Ascending aorta (tissue), 2 donors: Measurements from ENCODE around the gene LAMC1. TPM values are rescaled to one million over a fixed set of nuclear protein-coding genes. Genes with fewer than 3 reads are reported as not detected.
A peak's percentile ranks its signal among the peaks of the same experiment; 100 is the strongest.

Experiments
- DNase-seq, 2 donors: peaks; one replicate each; pipeline ENCODE4 v3.0.0-alpha.2; 2019; ENCODE audit warnings: low spot score in 2 of 2
- H3K27ac ChIP-seq, 2 donors: fragments of 200-600 bp; sonication (generic); one replicate each; pipeline ENCODE4 v1.5.1; 2016 to 2017; ENCODE audit warnings: mild to moderate bottlenecking in 1 of 2
- H3K27me3 ChIP-seq: fragments of 200-600 bp; sonication (generic); one replicate; pipeline ENCODE4 v1.5.1; 2017
- H3K36me3 ChIP-seq, 2 donors: fragments of 200-600 bp; sonication (generic); one replicate each; pipeline ENCODE4 v1.5.1; 2016
- H3K4me1 ChIP-seq, 2 donors: fragments of 200-600 bp; sonication (generic); one replicate each; pipeline ENCODE4 v1.5.1; 2016 to 2017; ENCODE audit warnings: mild to moderate bottlenecking in 1 of 2
- H3K4me3 ChIP-seq, 2 donors: fragments of 200-600 bp; sonication (generic); one replicate each; pipeline ENCODE4 v1.5.1; 2016 to 2017; ENCODE audit warnings: mild to moderate bottlenecking in 1 of 2
- H3K9me3 ChIP-seq, 2 donors: fragments of 200-600 bp; sonication (generic); one replicate each; pipeline ENCODE4 v1.5.1; 2016
- CTCF ChIP-seq, 3 experiments: fragments of 200-600 bp in 2 of 3; fragments of 450-650 bp in 1 of 3; sonication (generic) in 2 of 3; IDR thresholded peaks; one replicate each; pipeline ENCODE4 v1.5.1; 2016 to 2019; ENCODE audit warnings: antibody characterized with exemption in 3 of 3, mild to moderate bottlenecking in 1 of 3, moderate library complexity in 1 of 3
- intact Hi-C: fragments of 100-400 bp; cut with DNase I; formaldehyde crosslinking; loops from one replicate; pipeline ENCODE4 v1.15.1; 2023
- total RNA-seq: library from RNA; depleted of rRNA; stranded (reverse); fragments of >200 nt; gene quantifications from one replicate; pipeline ENCODE4 v1.1.0, GENCODE V29; 2016

LAMC1 gene
- total RNA-seq, 1 donor from 2014 or later, result 166 TPM

GRCh38 chr1:183004141-183004540 is 19.1 kb upstream of the LAMC1 start:
- TF ChIP-seq CTCF (IDR thresholded peaks at IDR 0.05), result no peak
- H3K27ac ChIP-seq, result no peak overlapping the region

GRCh38 chr1:183011859-183012258 is 11.4 kb upstream of the LAMC1 start:
- no peak overlapping the region for H3K4me3 ChIP-seq
- no peak for TF ChIP-seq CTCF (IDR thresholded peaks at IDR 0.05)
- peaks cover 0 to 4% of the 10 kb centered on the region in 2 donors for H3K9me3 ChIP-seq
- intact Hi-C loops, result no loop called here
- H3K36me3 ChIP-seq, result no peaks in the 10 kb centered on the region
- H3K27ac ChIP-seq, result no peak overlapping the region
- no peaks in the 10 kb centered on the region for H3K4me1 ChIP-seq
- H3K27me3 ChIP-seq, result no peaks in the 10 kb centered on the region
- DNase-seq, result no peak

More at GRCh38 chr1:183004141-183004540, 19.1 kb upstream of the LAMC1 start:
- Histone ChIP-seq H3K36me3 (no peaks in the 10 kb centered on the region), H3K4me1 (no peaks in the 10 kb centered on the region), H3K27me3 (no peaks in the 10 kb centered on the region), H3K9me3 (no peaks in the 10 kb centered on the region), H3K4me3 (no peak overlapping the region)
- intact Hi-C loops, result no loop called here
- DNase-seq, result no peak

- intact Hi-C loops, result no loop called here
- no peak overlapping the region for H3K27ac ChIP-seq
- DNase-seq, result no peak
- H3K9me3 ChIP-seq, result peaks cover 0 to 4% of the 10 kb centered on the region in 2 donors
- TF ChIP-seq CTCF (IDR thresholded peaks at IDR 0.05), result no peak
- H3K27me3 ChIP-seq, result no peaks in the 10 kb centered on the region
- no peak overlapping the region for H3K4me3 ChIP-seq
- no peaks in the 10 kb centered on the region for H3K36me3 ChIP-seq
- no peaks in the 10 kb centered on the region for H3K4me1 ChIP-seq
Measured at GRCh38 chr1:183012301-183012994, 10.8 kb upstream of the LAMC1 start.

- H3K4me3 ChIP-seq, result no peak overlapping the region
- H3K36me3 ChIP-seq, result no peaks in the 10 kb centered on the region
- H3K27ac ChIP-seq, result peak overlapping the region; percentile 29 to 100
- no peaks in the 10 kb centered on the region for H3K9me3 ChIP-seq
- TF ChIP-seq CTCF (IDR thresholded peaks at IDR 0.05), result no peak
- intact Hi-C loops, result no loop called here
- H3K27me3 ChIP-seq, result no peaks in the 10 kb centered on the region
- peaks cover 0 to 9% of the 10 kb centered on the region in 2 donors for H3K4me1 ChIP-seq
- DNase-seq, result no peak
Measured at GRCh38 chr1:183019139-183019740, 4.0 kb upstream of the LAMC1 start.

- H3K9me3 ChIP-seq, result no peaks in the 10 kb centered on the region
- TF ChIP-seq CTCF (IDR thresholded peaks at IDR 0.05), result peak in 2 of 3 experiments; percentile 18 to 19
- H3K27ac ChIP-seq, result peak overlapping the region; percentile 29 to 100
Measured at GRCh38 chr1:183019860-183020259, 3.4 kb upstream of the LAMC1 start.

More at GRCh38 chr1:183019860-183020259, 3.4 kb upstream of the LAMC1 start:
- Histone ChIP-seq H3K27me3 (no peaks in the 10 kb centered on the region), H3K36me3 (no peaks in the 10 kb centered on the region), H3K4me3 (no peak overlapping the region), H3K4me1 (peaks cover 0 to 9% of the 10 kb centered on the region in 2 donors)
- DNase-seq, result no peak
- intact Hi-C loops, result loop anchor here (5.0 to 10.0 kb wide), 5 partner anchors 57 to 615 kb away; partner anchors contain the start of genes ARPC5 and SMG7
